CD4-positive, alpha-beta T cell (primary cell): ENCODE results near the gene CCDC136. TPM values are rescaled to one million over a fixed set of nuclear protein-coding genes. Genes with fewer than 3 reads are reported as not detected.

Experiments
- ATAC-seq: fragments of 200-7000 bp; cut with Tn5 transposase; one replicate; pipeline ENCODE4 v1.10.0; 2022; ENCODE audit warnings: mild to moderate bottlenecking; ENCODE audit not compliant: poor library complexity
- CTCF ChIA-PET: fragments of 350-600 bp; sonication (Branson Sonifier 250); formaldehyde crosslinking; loops from one replicate; lab custom pipeline; 2021; ENCODE audit warnings: antibody characterized with exemption, inconsistent platforms; lab: Charles Lee
- POLR2A ChIA-PET: fragments of 350-600 bp; sonication (Branson Sonifier 250); formaldehyde crosslinking; loops from one replicate; lab custom pipeline; 2021; ENCODE audit warnings: antibody characterized with exemption, inconsistent platforms; lab: Charles Lee
- DNase-seq, 14 experiments: peaks; one replicate each; pipeline ENCODE4 v3.0.0-alpha.2; 2013 to 2020; ENCODE audit warnings: mixed read lengths in 2 of 14
- H3K27ac ChIP-seq, 2 donors: one replicate each; pipeline versions ENCODE4 v1.5.1 to v1.7.0; 2013; ENCODE audit warnings: low read length in 2 of 2, low read depth in 1 of 2, mild to moderate bottlenecking in 1 of 2
- H3K27me3 ChIP-seq, 2 experiments: 1 replicate in 1 of 2; 2 replicates in 1 of 2; pipeline versions ENCODE4 v1.6.1 to v1.7.0; 2013; ENCODE audit warnings: low read length in 2 of 2, control low read depth in 1 of 2, mild to moderate bottlenecking in 1 of 2, moderate library complexity in 1 of 2; ENCODE audit not compliant: insufficient read depth in 2 of 2, control insufficient read depth in 1 of 2
- H3K36me3 ChIP-seq: one replicate; pipeline ENCODE4 v1.6.1; 2013; ENCODE audit warnings: low read length, control low read depth; ENCODE audit not compliant: insufficient read depth
- H3K4me1 ChIP-seq: one replicate; pipeline ENCODE4 v1.6.1; 2013; ENCODE audit warnings: low read length, control low read depth; ENCODE audit not compliant: insufficient read depth
- H3K4me3 ChIP-seq: one replicate; pipeline ENCODE4 v1.5.1; 2013; ENCODE audit warnings: mild to moderate bottlenecking, low read length, moderate library complexity
- H3K9me3 ChIP-seq, 2 experiments: 1 replicate in 1 of 2; 2 replicates in 1 of 2; pipeline versions ENCODE4 v1.6.1 to v1.7.0; 2013; ENCODE audit warnings: low read length in 2 of 2, mild to moderate bottlenecking in 2 of 2, control low read depth in 1 of 2, moderate library complexity in 1 of 2; ENCODE audit not compliant: control insufficient read depth in 1 of 2, insufficient read depth in 1 of 2
- H3K27ac Mint-ChIP-seq: one replicate; pipeline ENCODE4 v1.8.0; 2020; ENCODE audit warnings: mixed read lengths
- H3K27me3 Mint-ChIP-seq: one replicate; pipeline ENCODE4 v1.8.0; 2021; ENCODE audit warnings: mixed read lengths
- H3K36me3 Mint-ChIP-seq: one replicate; pipeline ENCODE4 v1.8.0; 2021; ENCODE audit warnings: low read depth, mixed read lengths
- H3K4me1 Mint-ChIP-seq: one replicate; pipeline ENCODE4 v1.8.0; 2021; ENCODE audit warnings: low read depth, mixed read lengths
- H3K4me3 Mint-ChIP-seq: one replicate; pipeline ENCODE4 v1.8.0; 2020; ENCODE audit warnings: mild to moderate bottlenecking, mixed read lengths
- H3K9me3 Mint-ChIP-seq: one replicate; pipeline ENCODE4 v1.8.0; 2020; ENCODE audit warnings: mixed read lengths
- CTCF ChIP-seq: fragments of 200-600 bp; IDR thresholded peaks from one replicate; pipeline ENCODE4 v1.8.0; 2022; ENCODE audit warnings: antibody characterized with exemption, mild to moderate bottlenecking
- intact Hi-C, 2 experiments: fragments of 100-400 bp; cut with DNase I in 1 of 2; cut with micrococcal nuclease in 1 of 2; formaldehyde crosslinking; loops; one replicate each; pipeline versions ENCODE4 v1.15.1 to v1.9.0; 2023 to 2025; cut with DNase I, micrococcal nuclease
- total RNA-seq, 174 experiments: library from RNA in 2 of 174; stranded (reverse) in 2 of 174; gene quantifications; one replicate each; pipeline ENCODE4 v1.2.3 and lab custom pipeline; 2021 to 2026

CCDC136 gene
- total RNA-seq, 2 experiments from 2014 or later = 4.5 to 4.9 TPM

GRCh38 chr7:128858380-128859231 is 66.8 kb downstream of the CCDC136 start:
- no peak overlapping the region for H3K4me3 ChIP-seq
- no peak overlapping the region for H3K27ac Mint-ChIP-seq
- ATAC-seq (no peak), DNase-seq (no peak)
- no peak overlapping the region for H3K27ac ChIP-seq
- H3K4me1 Mint-ChIP-seq = peaks cover 15% of the 10 kb centered on the region
- H3K4me1 ChIP-seq = peaks cover 13% of the 10 kb centered on the region
- no peaks in the 10 kb centered on the region for H3K27me3 ChIP-seq
- POLR2A ChIA-PET = no interaction called here
- CTCF ChIA-PET = interaction anchor here (1.5 kb wide), 1 partner anchor 25 kb away, joined by 6 read pairs; no protein-coding TSS in a partner anchor
- no peaks in the 10 kb centered on the region for H3K9me3 ChIP-seq
- intact Hi-C loops = no loop called here
- H3K36me3 ChIP-seq = no peaks in the 10 kb centered on the region
- no peak overlapping the region for H3K4me3 Mint-ChIP-seq
- H3K27me3 Mint-ChIP-seq = no peaks in the 10 kb centered on the region
- H3K36me3 Mint-ChIP-seq = peaks cover 6% of the 10 kb centered on the region
- no peaks in the 10 kb centered on the region for H3K9me3 Mint-ChIP-seq
- TF ChIP-seq CTCF = no peak

GRCh38 chr7:128859232-128860157 is 67.7 kb downstream of the CCDC136 start:
- ChIA-PET POLR2A (no interaction called here), CTCF (interaction anchor here (1.2 to 1.5 kb wide), 2 partner anchors 17 to 24 kb away, joined by 4 to 6 read pairs; no protein-coding TSS in a partner anchor)
- no peak for TF ChIP-seq CTCF
- no peak overlapping the region for H3K4me3 ChIP-seq
- H3K27me3 ChIP-seq = no peaks in the 10 kb centered on the region
- Mint-ChIP-seq H3K36me3 (peaks cover 6% of the 10 kb centered on the region), H3K4me1 (peaks cover 18% of the 10 kb centered on the region), H3K4me3 (no peak overlapping the region), H3K27ac (no peak overlapping the region), H3K27me3 (no peaks in the 10 kb centered on the region), H3K9me3 (no peaks in the 10 kb centered on the region)
- H3K9me3 ChIP-seq = no peaks in the 10 kb centered on the region
- peaks cover 21% of the 10 kb centered on the region for H3K4me1 ChIP-seq
- intact Hi-C loops = loop anchor here in 1 of 2 experiments (5.0 to 10.0 kb wide), 3 partner anchors 122 to 1207 kb away; partner anchors contain the start of genes CALU, SND1 and STRIP2
- ATAC-seq = no peak
- H3K36me3 ChIP-seq = peaks cover under 1% of the 10 kb centered on the region
- H3K27ac ChIP-seq = no peak overlapping the region
- no peak for DNase-seq
